Stimulated activated naive B cell treated with anti-CD40 and anti-IgM and Interleukin-4, amounts not matched to agents 10 μg/mL and 1 μg/mL and 100 μg/mL, for 72 hours (primary cell): ENCODE data around the gene MYO5C.

Experiments used
- ATAC-seq, 2 donors: fragments of 150-1000 bp; cut with Tn5 transposase; replicated peaks; 2 replicates each; pipeline ENCODE4 v1.10.0; 2021; ENCODE audit warnings: moderate library complexity in 1 of 2
- DNase-seq: peaks from one replicate; pipeline ENCODE4 v3.0.0; 2021
- H3K27ac Mint-ChIP-seq: one replicate; pipeline ENCODE4 v1.8.0; 2022; ENCODE audit warnings: mild to moderate bottlenecking, mixed read lengths
- H3K27me3 Mint-ChIP-seq, 2 donors: one replicate each; pipeline ENCODE4 v1.8.0; 2022; ENCODE audit warnings: mixed read lengths in 2 of 2
- H3K36me3 Mint-ChIP-seq, 2 donors: one replicate each; pipeline ENCODE4 v1.8.0; 2022; ENCODE audit warnings: mixed read lengths in 2 of 2, mild to moderate bottlenecking in 1 of 2
- H3K4me1 Mint-ChIP-seq, 2 donors: one replicate each; pipeline ENCODE4 v1.8.0; 2022; ENCODE audit warnings: mixed read lengths in 2 of 2, mild to moderate bottlenecking in 1 of 2
- H3K4me3 Mint-ChIP-seq, 2 donors: one replicate each; pipeline ENCODE4 v1.8.0; 2022; ENCODE audit warnings: mild to moderate bottlenecking in 2 of 2, mixed read lengths in 2 of 2, moderate library complexity in 1 of 2
- H3K9me3 Mint-ChIP-seq, 2 donors: one replicate each; pipeline ENCODE4 v1.8.0; 2022; ENCODE audit warnings: mixed read lengths in 2 of 2, mild to moderate bottlenecking in 1 of 2

The MYO5C gene

DNA sequence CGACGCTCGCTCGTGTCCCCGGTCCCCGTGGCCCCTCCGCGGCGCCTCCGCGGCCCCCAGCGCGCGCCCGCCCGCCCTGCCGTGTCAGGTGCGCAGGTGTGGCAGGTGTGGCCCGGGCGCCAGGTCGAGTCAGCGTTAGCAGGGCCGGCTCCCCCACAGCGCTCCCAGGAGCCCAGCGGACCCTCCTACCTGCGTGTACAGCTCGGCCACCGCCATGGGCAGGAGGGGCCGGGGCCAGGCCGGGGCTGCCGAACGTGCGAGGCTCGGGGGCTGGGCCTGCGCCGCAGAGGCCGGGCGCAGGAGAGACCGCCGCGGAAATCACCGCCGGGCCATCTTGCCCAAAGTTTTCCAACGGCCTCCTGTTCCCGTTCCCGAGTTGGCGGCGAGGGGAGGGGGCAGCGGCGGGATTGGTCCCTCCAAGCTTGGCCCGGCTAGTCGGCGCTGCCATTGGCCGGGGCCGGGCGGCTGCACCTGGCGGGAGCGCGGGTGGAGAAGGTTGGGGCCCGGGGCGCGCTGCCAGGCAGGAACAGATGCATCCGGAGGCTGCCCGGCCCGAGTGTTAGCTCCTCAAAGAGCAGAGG lies at the start of gene MYO5C:
Gene MYO5C (minus strand): TSS at position 384 of the 581 bp plus-strand sequence. CDS start 168 bp downstream, at position 216.
- DNase-seq (peak; percentile 15), ATAC-seq (peak; percentile 45 to 49)
- H3K36me3 Mint-ChIP-seq: peaks cover 6% of the 10 kb centered on the region in 2 donors
- H3K27me3 Mint-ChIP-seq: peaks cover 16 to 32% of the 10 kb centered on the region in 2 donors
- H3K4me3 Mint-ChIP-seq: peak within 1 kb of the TSS; percentile 64 to 73
- H3K27ac Mint-ChIP-seq: peak within 1 kb of the TSS; percentile 49
- H3K4me1 Mint-ChIP-seq: peaks cover 18 to 32% of the 10 kb centered on the region in 2 donors
- peaks cover 0 to 2% of the 10 kb centered on the region in 2 donors for H3K9me3 Mint-ChIP-seq

DNA sequence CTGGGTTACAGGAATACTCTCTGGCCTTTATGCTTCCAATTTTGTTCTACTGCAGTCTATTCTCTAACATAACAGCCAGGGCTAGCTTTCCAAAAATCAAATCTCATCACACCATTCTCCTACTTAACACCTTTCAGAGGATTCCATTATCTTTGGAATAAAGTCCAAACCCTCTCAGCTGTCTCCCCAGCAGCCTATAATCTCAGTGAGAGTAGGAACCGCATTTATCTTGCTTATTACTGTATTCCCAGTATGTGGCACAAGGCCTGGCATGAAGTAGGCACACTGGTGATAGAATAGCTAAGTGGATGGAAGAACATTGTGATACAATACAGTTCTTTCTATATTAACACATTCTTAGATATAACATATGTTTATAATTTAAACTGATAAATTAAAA lies 49.0 kb upstream of the MYO5C start:
- Mint-ChIP-seq H3K9me3 (no peaks in the 10 kb centered on the region), H3K36me3 (peaks cover 29 to 35% of the 10 kb centered on the region in 2 donors), H3K4me3 (no peak overlapping the region), H3K4me1 (no peaks in the 10 kb centered on the region), H3K27me3 (no peaks in the 10 kb centered on the region), H3K27ac (no peak overlapping the region)
- DNase-seq (no peak), ATAC-seq (no peak)

GRCh38 chr15:52343831-52344230 lies 48.2 kb upstream of the MYO5C start:
- H3K36me3 Mint-ChIP-seq: peaks cover 26 to 31% of the 10 kb centered on the region in 2 donors
- DNase-seq (no peak), ATAC-seq (no peak)
- H3K9me3 Mint-ChIP-seq: no peaks in the 10 kb centered on the region
- H3K27me3 Mint-ChIP-seq: no peaks in the 10 kb centered on the region
- H3K4me1 Mint-ChIP-seq: no peaks in the 10 kb centered on the region
- no peak overlapping the region for H3K4me3 Mint-ChIP-seq
- no peak overlapping the region for H3K27ac Mint-ChIP-seq

DNA sequence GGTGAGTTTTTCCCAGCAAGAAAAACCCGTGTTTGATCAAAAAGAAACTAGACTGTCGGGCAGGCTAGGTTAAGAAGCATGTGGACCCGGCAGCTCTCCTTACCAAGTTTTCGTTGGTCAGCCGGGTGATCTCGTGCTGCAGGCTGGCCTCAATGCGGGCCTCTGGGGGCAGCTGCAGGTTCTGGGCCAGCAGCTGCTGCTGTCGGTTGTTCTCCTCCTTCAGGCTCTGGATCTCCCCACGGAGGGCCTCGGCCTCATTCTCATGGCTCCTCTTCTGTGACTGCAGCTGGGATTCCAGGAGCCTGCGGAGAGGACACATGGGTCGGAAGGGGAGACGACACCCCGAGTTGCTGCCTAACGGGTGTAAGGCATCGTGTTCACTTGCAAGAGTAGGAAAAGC lies 44.5 kb upstream of the MYO5C start:
- H3K9me3 Mint-ChIP-seq: no peaks in the 10 kb centered on the region
- H3K27ac Mint-ChIP-seq: no peak overlapping the region
- H3K4me1 Mint-ChIP-seq: peaks cover 0 to 2% of the 10 kb centered on the region in 2 donors
- no peak overlapping the region for H3K4me3 Mint-ChIP-seq
- ATAC-seq: no peak
- H3K27me3 Mint-ChIP-seq: no peaks in the 10 kb centered on the region
- no peak for DNase-seq
- peaks cover 27 to 29% of the 10 kb centered on the region in 2 donors for H3K36me3 Mint-ChIP-seq

DNA sequence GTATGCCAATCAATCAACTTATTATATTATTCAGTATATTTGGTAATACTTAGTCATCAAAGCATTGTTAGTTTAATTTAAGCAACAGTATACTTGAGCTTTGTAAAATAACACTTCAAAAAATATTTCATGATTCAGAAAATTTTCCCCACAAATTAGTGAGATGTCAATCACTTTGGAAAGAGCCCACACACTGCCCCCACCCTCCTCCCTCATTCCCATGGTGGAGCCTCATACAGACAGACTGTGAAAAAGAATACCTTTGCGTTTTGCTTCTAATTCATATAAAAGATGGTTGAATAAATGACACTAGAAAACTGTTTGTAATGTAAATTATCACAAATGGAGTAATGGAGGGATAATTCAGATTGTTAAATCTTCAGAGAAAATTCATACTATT lies 43.3 kb upstream of the MYO5C start:
- H3K4me3 Mint-ChIP-seq: no peak overlapping the region
- no peaks in the 10 kb centered on the region for H3K27me3 Mint-ChIP-seq
- no peak overlapping the region for H3K27ac Mint-ChIP-seq
- H3K9me3 Mint-ChIP-seq: no peaks in the 10 kb centered on the region
- peaks cover 25 to 27% of the 10 kb centered on the region in 2 donors for H3K36me3 Mint-ChIP-seq
- no peak for DNase-seq
- peaks cover 0 to 2% of the 10 kb centered on the region in 2 donors for H3K4me1 Mint-ChIP-seq
- no peak for ATAC-seq

- Mint-ChIP-seq H3K9me3 (no peaks in the 10 kb centered on the region), H3K4me1 (peaks cover 0 to 2% of the 10 kb centered on the region in 2 donors), H3K36me3 (peaks cover 24 to 25% of the 10 kb centered on the region in 2 donors), H3K4me3 (no peak overlapping the region), H3K27me3 (no peaks in the 10 kb centered on the region), H3K27ac (no peak overlapping the region)
- DNase-seq: no peak
- ATAC-seq: no peak
These were observed 42.5 kb upstream of the MYO5C start for GRCh38 chr15:52338058-52338457.

- ATAC-seq (no peak), DNase-seq (no peak)
- Mint-ChIP-seq H3K36me3 (peaks cover 21% of the 10 kb centered on the region in 2 donors), H3K4me3 (no peak overlapping the region), H3K4me1 (peaks cover 0 to 3% of the 10 kb centered on the region in 2 donors), H3K27me3 (no peaks in the 10 kb centered on the region), H3K9me3 (no peaks in the 10 kb centered on the region), H3K27ac (no peak overlapping the region)
These were observed 41.7 kb upstream of the MYO5C start for GRCh38 chr15:52337198-52337853.

DNA sequence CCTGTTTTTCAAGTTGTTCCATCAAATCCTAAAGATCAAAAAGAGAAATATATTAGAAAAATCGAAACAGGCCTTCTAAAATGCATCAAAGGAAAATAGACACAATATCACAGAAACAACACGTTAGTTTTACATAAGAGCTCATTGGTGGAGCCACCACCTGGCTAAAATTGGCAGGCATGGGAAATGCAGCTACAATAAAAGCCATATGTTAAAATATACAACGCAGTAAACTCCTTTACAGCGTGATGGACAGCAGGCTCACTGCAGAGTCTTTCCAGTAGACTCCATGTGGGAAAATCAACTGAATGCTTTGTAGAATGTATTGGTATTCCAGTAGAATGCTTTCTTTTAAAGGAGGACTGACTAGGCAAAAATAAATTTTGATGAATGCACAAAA lies 40.9 kb upstream of the MYO5C start:
- DNase-seq (no peak), ATAC-seq (no peak)
- Mint-ChIP-seq H3K9me3 (no peaks in the 10 kb centered on the region), H3K27me3 (no peaks in the 10 kb centered on the region), H3K4me3 (no peak overlapping the region), H3K27ac (peak overlapping the region; percentile 65), H3K36me3 (peaks cover 21% of the 10 kb centered on the region in 2 donors), H3K4me1 (peaks cover 6 to 8% of the 10 kb centered on the region in 2 donors)

GRCh38 chr15:52334491-52335160 lies 39.0 kb upstream of the MYO5C start:
- ATAC-seq (no peak), DNase-seq (no peak)
- Mint-ChIP-seq H3K9me3 (no peaks in the 10 kb centered on the region), H3K27me3 (no peaks in the 10 kb centered on the region), H3K4me1 (peaks cover 12% of the 10 kb centered on the region in 2 donors), H3K27ac (no peak overlapping the region), H3K36me3 (peaks cover 19% of the 10 kb centered on the region in 2 donors), H3K4me3 (no peak overlapping the region)

GRCh38 chr15:52331490-52332240 lies 36.1 kb upstream of the MYO5C start:
- peak overlapping the region; percentile 84 for H3K27ac Mint-ChIP-seq
- H3K27me3 Mint-ChIP-seq: no peaks in the 10 kb centered on the region
- DNase-seq: peak; percentile 28
- no peak overlapping the region for H3K4me3 Mint-ChIP-seq
- peaks cover 24 to 29% of the 10 kb centered on the region in 2 donors for H3K36me3 Mint-ChIP-seq
- peaks cover 10 to 12% of the 10 kb centered on the region in 2 donors for H3K4me1 Mint-ChIP-seq
- H3K9me3 Mint-ChIP-seq: no peaks in the 10 kb centered on the region
- ATAC-seq: peak; percentile 95 to 97

GRCh38 chr15:52329987-52330386 lies 34.4 kb upstream of the MYO5C start:
- Mint-ChIP-seq H3K27me3 (no peaks in the 10 kb centered on the region), H3K36me3 (peaks cover 24 to 35% of the 10 kb centered on the region in 2 donors), H3K9me3 (no peaks in the 10 kb centered on the region), H3K27ac (no peak overlapping the region), H3K4me3 (no peak overlapping the region), H3K4me1 (peaks cover 10 to 12% of the 10 kb centered on the region in 2 donors)
- DNase-seq (no peak), ATAC-seq (no peak)

DNA sequence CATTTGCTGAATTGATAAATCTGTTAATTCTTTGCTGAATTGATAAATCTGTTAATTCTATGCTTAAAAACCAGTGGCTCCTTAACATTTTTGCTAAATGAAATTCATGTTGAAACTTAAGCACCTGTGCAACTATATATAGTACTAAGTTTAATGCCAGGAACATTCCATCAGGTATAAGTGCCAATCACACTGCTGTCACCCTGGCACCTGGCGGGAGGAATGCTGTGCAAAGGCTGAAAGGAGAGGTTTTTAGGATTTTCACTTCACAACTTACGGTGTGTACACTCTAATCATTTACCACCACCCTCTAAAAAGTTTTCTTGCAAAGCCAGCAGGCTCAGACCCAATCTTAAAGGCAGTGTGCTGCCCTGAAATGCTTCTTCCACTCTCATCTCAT lies 33.5 kb upstream of the MYO5C start:
- Mint-ChIP-seq H3K9me3 (no peaks in the 10 kb centered on the region), H3K4me1 (peaks cover 10 to 12% of the 10 kb centered on the region in 2 donors), H3K4me3 (no peak overlapping the region), H3K27ac (no peak overlapping the region), H3K36me3 (peaks cover 20 to 31% of the 10 kb centered on the region in 2 donors), H3K27me3 (no peaks in the 10 kb centered on the region)
- DNase-seq: no peak
- no peak for ATAC-seq

DNA sequence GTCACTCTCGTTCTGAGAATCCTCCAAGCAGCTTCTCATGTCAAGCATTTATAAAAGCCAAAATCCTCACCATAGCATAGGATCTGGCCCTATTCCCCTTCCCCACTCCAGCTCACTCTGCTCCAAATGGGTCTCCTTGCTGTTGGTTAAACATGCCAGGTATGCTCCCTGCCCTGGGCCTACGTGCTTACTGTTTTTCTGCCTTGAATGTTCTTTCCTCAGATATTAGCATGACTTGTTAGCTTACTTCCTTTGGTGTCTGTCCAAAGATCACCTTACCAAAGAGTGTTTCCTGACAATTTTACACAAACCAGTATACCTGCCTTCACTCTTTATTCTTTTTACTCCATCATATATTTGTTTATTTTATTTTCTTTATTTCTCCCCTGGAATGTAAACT lies 33.1 kb upstream of the MYO5C start:
- ATAC-seq (no peak), DNase-seq (no peak)
- Mint-ChIP-seq H3K27me3 (no peaks in the 10 kb centered on the region), H3K4me1 (peaks cover 10 to 12% of the 10 kb centered on the region in 2 donors), H3K36me3 (peaks cover 22 to 31% of the 10 kb centered on the region in 2 donors), H3K9me3 (no peaks in the 10 kb centered on the region), H3K4me3 (no peak overlapping the region), H3K27ac (no peak overlapping the region)

- peaks cover 24 to 40% of the 10 kb centered on the region in 2 donors for H3K36me3 Mint-ChIP-seq
- no peaks in the 10 kb centered on the region for H3K27me3 Mint-ChIP-seq
- H3K4me3 Mint-ChIP-seq: no peak overlapping the region
- no peaks in the 10 kb centered on the region for H3K9me3 Mint-ChIP-seq
- no peak for DNase-seq
- ATAC-seq: no peak
- peaks cover 6 to 8% of the 10 kb centered on the region in 2 donors for H3K4me1 Mint-ChIP-seq
- H3K27ac Mint-ChIP-seq: no peak overlapping the region
These were observed 31.2 kb upstream of the MYO5C start for GRCh38 chr15:52326756-52327155.
